Astrocyte of the spinal cord (primary cell): ENCODE measurements around the gene MCUR1.

Experiments
- DNase-seq: peaks from one replicate; pipeline ENCODE4 v3.0.0; 2011; ENCODE audit warnings: low read depth, low spot score
- H3K4me3 ChIP-seq: 2 replicates; pipeline ENCODE4 v1.5.1; 2011; ENCODE audit warnings: low read depth, mild to moderate bottlenecking, low read length, moderate library complexity
- CTCF ChIP-seq: IDR thresholded peaks from 2 replicates; pipeline ENCODE4 v1.5.1; 2012; ENCODE audit warnings: low read depth, mild to moderate bottlenecking, low read length, inconsistent platforms
- in situ Hi-C: cut with HindIII; loops from 2 replicates; pipeline ENCODE4 v1.10.0; 2017; ENCODE audit warnings: low sequenced_read_pairs

Gene MCUR1

GRCh38 chr6:13761361-13762036, 52.9 kb downstream of the MCUR1 start:
- in situ Hi-C loops, result no loop called here
- no peak for DNase-seq
- TF ChIP-seq CTCF, result no peak
- H3K4me3 ChIP-seq, result no peak overlapping the region

- H3K4me3 ChIP-seq, result no peak overlapping the region
- no peak for TF ChIP-seq CTCF
- no peak for DNase-seq
- in situ Hi-C loops, result no loop called here
Observed at GRCh38 chr6:13760307-13761304, 53.8 kb downstream of the MCUR1 start.

GRCh38 chr6:13759025-13759424, 55.3 kb downstream of the MCUR1 start:
- TF ChIP-seq CTCF, result no peak
- DNase-seq, result no peak
- no peak overlapping the region for H3K4me3 ChIP-seq
- in situ Hi-C loops, result no loop called here

GRCh38 chr6:13754644-13755043, 59.7 kb downstream of the MCUR1 start:
- in situ Hi-C loops, result no loop called here
- no peak for TF ChIP-seq CTCF
- H3K4me3 ChIP-seq, result no peak overlapping the region
- DNase-seq, result no peak

GRCh38 chr6:13743736-13744127, 70.6 kb downstream of the MCUR1 start:
- in situ Hi-C loops, result no loop called here
- DNase-seq, result no peak
- no peak for TF ChIP-seq CTCF
- H3K4me3 ChIP-seq, result no peak overlapping the region

GRCh38 chr6:13742961-13743735, 71.2 kb downstream of the MCUR1 start:
- TF ChIP-seq CTCF, result no peak
- no peak overlapping the region for H3K4me3 ChIP-seq
- in situ Hi-C loops, result no loop called here
- DNase-seq, result no peak
